HUES64 (cell line): ENCODE results near the gene C13orf46. TPM values are rescaled to one million over a fixed set of nuclear protein-coding genes. Genes with fewer than 3 reads are reported as not detected.
"Not testable (repeated sequence)": the region's sequence is repeated elsewhere in the genome, so short reads cannot be mapped to it uniquely, and the experiment has no call there.

Source experiments
- H3K27ac ChIP-seq: 2 replicates; pipeline ENCODE4 v1.7.0; 2013; ENCODE audit warnings: low read depth, low read length, inconsistent platforms
- H3K27me3 ChIP-seq: 2 replicates; pipeline ENCODE4 v1.6.1; 2013; ENCODE audit warnings: mild to moderate bottlenecking, low read length; ENCODE audit not compliant: insufficient read depth
- H3K36me3 ChIP-seq: 2 replicates; pipeline ENCODE4 v1.6.1; 2013; ENCODE audit warnings: mild to moderate bottlenecking, low read length; ENCODE audit not compliant: insufficient read depth
- H3K4me1 ChIP-seq: 2 replicates; pipeline ENCODE4 v1.6.1; 2013; ENCODE audit warnings: mild to moderate bottlenecking, low read length, moderate library complexity; ENCODE audit not compliant: insufficient read depth
- H3K4me3 ChIP-seq: 2 replicates; pipeline ENCODE4 v1.5.1; 2013; ENCODE audit warnings: mild to moderate bottlenecking, low read length, moderate library complexity
- H3K9ac ChIP-seq: 2 replicates; pipeline ENCODE4 v1.6.1; 2013; ENCODE audit warnings: mild to moderate bottlenecking, low read depth, low read length
- H3K9me3 ChIP-seq: 2 replicates; pipeline ENCODE4 v1.6.1; 2013; ENCODE audit warnings: low read depth, low read length; ENCODE audit not compliant: insufficient read depth
- WGBS: fragments of 150-250, 120-280 bp; methylation state at CpG from one replicate; pipeline ENCODE4 v1.1.7; 2013; ENCODE audit warnings: missing lambda C conversion rate; 5-methylcytosine and 5-hydroxymethylcytosine counted together
- polyA plus RNA-seq, 2 experiments: library from polyadenylated mRNA; stranded (reverse); fragments of 50-300 nt; gene quantifications; one replicate each; pipeline ENCODE4 v1.2.3, GENCODE V29; 2013

The C13orf46 gene
- not detected for polyA plus RNA-seq (2013, experiment 1 of 2)
- polyA plus RNA-seq (2013, experiment 2 of 2), result 0.06 TPM

DNA sequence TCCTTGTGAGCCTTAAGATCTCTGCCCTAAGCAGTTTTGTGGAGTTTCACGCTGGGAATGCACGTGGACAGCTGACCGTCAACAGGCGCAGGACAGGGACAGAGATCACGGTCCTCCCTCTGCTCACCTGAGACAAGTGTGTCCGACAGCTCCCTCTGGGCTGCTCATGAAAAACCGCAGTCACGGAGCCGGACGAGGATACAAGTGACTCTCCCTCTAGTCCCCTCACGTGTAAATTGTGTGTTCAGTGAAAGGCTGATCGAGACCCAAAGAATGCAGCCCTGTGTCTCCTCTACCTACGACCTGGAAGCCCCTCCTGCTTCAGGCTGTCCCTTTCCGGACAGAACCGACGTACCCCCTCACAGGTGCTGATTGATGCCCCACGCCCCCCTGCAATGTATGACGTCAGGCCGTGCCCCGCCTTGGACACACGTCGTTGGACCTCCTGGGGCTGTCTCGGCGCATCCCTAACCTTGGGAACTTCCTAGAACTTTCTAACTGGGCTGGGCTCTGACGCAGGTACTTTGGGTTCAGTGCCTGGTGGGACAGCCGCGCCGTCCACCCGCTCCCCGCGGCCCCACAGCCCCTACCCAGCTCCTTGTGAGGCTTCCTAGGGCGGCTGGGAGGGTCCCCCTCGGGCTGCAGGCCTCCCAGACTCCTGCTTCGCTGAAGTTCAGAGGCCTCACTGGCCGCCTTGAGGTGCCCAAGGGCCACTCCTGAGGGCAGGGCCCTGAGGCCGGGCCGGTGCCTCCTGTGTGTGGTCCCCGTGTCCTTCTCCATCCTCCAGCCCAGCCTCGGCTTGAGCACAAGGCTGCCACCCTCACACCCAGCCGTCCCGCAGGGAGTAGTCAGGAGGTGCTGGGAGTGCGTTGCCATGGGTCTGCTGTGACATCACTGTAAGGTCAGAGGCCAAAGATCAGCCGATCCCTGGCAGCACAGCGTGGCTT lies at the start of gene C13orf46:
Gene C13orf46 (minus strand): TSS at position 859 of the 947 bp plus-strand sequence. CDS start 79 bp downstream, at position 780.
- no peaks in the 10 kb centered on the region for H3K4me1 ChIP-seq
- no peaks in the 10 kb centered on the region for H3K27me3 ChIP-seq
- no peak within 1 kb of the TSS for H3K9ac ChIP-seq
- H3K4me3 ChIP-seq, result no peak within 1 kb of the TSS
- H3K27ac ChIP-seq, result no peak within 1 kb of the TSS
- 94% methylated on average over 44 of the region's 44 CpGs for WGBS
- no peaks in the 10 kb centered on the region for H3K9me3 ChIP-seq
- peaks cover 2% of the 10 kb centered on the region; the same call in 1 of the 2 replicates for H3K36me3 ChIP-seq

DNA sequence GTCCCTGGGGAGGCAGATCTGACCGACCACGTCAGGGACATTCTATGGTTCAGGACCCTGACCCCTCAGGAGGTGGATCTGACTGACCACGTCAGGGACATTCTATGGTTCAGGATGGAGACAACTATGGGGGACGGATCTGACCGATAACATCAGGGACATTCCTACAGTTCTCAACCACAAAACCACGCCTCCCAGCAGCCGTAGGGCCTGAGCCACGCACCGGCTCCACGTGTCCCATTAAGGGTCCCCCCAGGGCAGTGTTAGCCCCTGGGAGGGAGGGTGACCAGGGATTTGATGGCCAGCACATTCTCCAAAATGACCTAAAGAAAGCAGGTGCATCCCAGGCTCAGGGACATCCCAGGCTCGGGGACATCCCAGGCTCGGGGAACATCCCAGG lies 49.0 kb upstream of the C13orf46 start:
- no peak overlapping the region for H3K27ac ChIP-seq
- H3K27me3 ChIP-seq, result no peaks in the 10 kb centered on the region
- H3K9me3 ChIP-seq, result no peaks in the 10 kb centered on the region
- H3K36me3 ChIP-seq, result peaks cover 3% of the 10 kb centered on the region; the same call in 1 of the 2 replicates
- 93% methylated on average over 12 of the region's 12 CpGs for WGBS
- no peaks in the 10 kb centered on the region; the same call in 1 of the 2 replicates for H3K4me1 ChIP-seq
- H3K9ac ChIP-seq, result no peak overlapping the region
- no peak overlapping the region for H3K4me3 ChIP-seq

DNA sequence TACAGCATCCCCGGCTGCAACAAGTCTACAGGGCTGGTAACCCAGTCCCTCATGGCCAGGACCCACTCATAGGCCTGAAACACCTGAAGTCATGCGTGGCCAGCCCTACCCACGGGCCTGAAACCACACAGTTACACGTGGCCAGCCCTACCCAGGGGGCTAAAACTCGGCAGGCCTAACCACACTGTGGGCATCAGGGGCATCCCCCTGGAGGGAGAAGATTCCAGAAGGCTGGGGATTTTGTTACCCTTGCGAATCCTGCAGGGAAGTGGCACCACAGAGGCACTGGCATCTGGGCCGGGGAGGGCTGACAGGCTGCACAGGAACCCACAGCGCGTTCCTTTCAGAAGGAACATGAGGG lies 48.4 kb upstream of the C13orf46 start:
- Histone ChIP-seq H3K27ac (no peak overlapping the region), H3K4me1 (no peaks in the 10 kb centered on the region; the same call in 1 of the 2 replicates), H3K9ac (no peak overlapping the region), H3K27me3 (no peaks in the 10 kb centered on the region), H3K36me3 (no peaks in the 10 kb centered on the region; the same call in 1 of the 2 replicates), H3K9me3 (no peaks in the 10 kb centered on the region), H3K4me3 (no peak overlapping the region)
- 94% methylated on average over 9 of the region's 9 CpGs for WGBS

DNA sequence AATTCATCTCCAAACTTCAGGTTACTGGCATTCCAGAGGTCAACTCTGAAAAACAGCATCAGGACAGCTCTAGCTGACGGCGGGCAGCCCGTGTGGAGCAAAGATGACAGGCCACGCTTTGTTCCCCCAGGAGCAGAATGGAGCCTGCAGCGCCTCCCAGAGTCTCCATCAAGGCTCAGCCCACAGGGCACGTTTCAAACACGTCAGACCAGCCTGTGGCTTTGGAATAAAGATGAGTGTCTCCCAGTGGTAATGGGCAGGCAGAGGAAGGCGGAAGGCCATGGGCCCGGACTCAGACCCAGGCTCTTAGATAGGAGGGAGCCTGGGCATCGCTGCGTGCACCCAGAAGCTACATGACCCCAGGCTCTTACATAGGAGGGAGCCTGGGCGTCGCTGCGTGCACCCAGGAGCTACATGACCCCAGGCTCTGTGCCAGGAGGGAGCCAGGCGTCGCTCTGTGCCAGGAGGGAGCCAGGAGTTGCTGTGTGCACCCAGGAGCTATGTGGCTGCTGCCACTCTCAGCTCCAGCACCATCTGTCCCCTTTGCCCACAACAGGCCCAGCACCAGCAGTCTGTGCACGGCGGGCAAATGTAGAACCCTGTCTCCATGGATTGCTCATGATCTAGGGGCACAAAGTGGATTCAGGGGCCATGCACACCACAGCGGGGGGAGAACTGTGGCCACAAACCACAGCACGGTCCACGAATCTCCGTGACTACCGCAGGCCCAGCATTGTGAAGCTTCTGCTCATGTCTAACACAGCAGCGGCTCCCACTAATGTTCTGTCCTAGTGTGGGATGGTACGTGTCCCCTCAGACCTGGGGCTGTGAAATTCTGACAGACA lies 47.8 kb upstream of the C13orf46 start:
- H3K9me3 ChIP-seq, result no peaks in the 10 kb centered on the region
- no peaks in the 10 kb centered on the region for H3K27me3 ChIP-seq
- H3K4me3 ChIP-seq, result no peak overlapping the region
- no peaks in the 10 kb centered on the region; the same call in 1 of the 2 replicates for H3K4me1 ChIP-seq
- no peak overlapping the region for H3K9ac ChIP-seq
- 93% methylated on average over 25 of the region's 25 CpGs for WGBS
- H3K27ac ChIP-seq, result no peak overlapping the region
- peaks cover 2% of the 10 kb centered on the region for H3K36me3 ChIP-seq

DNA sequence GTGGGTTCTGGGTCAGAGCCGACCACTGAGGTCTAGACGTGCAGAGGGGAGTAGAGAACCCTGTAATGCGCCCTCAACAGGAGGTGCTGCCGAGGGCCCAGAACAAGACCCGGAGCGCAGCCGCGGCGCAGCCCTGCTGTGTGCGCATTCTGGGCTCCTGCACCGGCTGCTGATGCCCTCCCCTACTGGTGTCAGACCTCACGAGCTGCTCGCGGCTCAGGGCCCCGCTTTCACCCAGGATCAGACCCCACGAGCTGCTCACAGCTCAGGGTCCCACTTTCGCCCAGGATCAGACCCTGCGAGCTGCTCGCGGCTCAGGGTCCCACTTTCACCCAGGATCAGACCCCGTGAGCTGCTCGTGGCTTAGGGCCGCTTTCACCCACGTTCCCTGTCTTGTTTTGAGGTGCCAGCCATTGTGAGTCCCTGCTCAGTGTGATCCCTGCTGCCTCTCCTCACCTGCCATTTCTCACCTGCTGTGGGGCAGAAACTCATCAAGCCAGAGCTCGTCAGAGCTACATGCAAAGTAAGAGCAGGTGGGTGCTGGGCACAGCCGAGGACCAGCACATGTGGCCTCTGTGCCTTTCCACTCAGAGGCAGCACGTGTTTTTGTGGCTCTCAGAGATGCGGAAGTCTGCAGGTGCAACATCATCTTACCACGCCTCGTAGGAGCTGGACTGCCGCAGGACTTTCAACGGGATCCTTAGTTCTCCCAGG lies 47.0 kb upstream of the C13orf46 start:
- H3K9ac ChIP-seq, result no peak overlapping the region
- no peaks in the 10 kb centered on the region for H3K9me3 ChIP-seq
- no peak overlapping the region for H3K27ac ChIP-seq
- 94% methylated on average over 32 of the region's 32 CpGs for WGBS
- H3K27me3 ChIP-seq, result no peaks in the 10 kb centered on the region
- no peaks in the 10 kb centered on the region; the same call in 1 of the 2 replicates for H3K4me1 ChIP-seq
- H3K36me3 ChIP-seq, result peaks cover 4% of the 10 kb centered on the region
- H3K4me3 ChIP-seq, result no peak overlapping the region

DNA sequence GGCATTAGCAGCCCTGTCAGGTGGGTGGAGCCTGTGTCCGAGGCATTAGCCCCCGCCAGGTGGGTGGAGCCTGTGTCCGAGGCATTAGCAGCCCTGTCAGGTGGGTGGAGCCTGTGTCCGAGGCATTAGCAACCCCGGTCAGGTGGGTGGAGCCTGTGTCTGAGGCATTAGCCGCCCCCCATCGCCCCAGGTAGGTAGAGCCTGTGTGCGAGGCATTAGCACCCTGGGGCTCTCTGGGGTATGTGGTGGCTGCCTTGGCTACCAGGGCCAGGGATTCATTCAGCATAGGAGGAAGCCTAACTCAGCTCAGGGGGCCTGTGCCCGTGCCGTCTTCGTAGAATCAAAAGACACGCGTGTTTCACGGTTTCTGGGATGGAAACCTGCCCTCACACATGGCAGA lies 46.3 kb upstream of the C13orf46 start:
- H3K27me3 ChIP-seq, H3K9me3 ChIP-seq, H3K27ac ChIP-seq, H3K36me3 ChIP-seq, H3K9ac ChIP-seq, H3K4me3 ChIP-seq, H3K4me1 ChIP-seq: not testable (repeated sequence)
- 95% methylated on average over 14 of the region's 14 CpGs for WGBS

DNA sequence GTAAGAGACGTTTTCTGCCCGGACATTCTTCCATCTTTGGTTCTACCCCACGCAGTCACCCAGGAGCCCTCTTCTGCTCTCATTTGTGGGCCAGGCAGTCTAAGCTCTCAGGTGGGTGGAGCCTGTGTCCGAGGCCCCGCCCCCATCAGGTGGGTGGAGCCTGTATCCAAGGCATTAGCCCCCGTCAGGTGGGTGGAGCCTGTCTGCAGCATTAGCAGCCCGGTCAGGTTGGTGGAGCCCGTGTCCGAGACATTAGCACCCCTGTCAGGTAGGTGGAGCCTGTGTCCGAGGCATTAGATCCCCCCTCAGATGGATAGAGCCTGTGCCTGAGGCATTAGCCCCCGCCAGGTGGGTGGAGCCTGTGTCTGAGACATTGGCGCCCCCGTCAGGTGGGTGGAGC lies 45.5 kb upstream of the C13orf46 start:
- H3K9ac ChIP-seq, result no peak overlapping the region
- H3K36me3 ChIP-seq, result peaks cover 4% of the 10 kb centered on the region
- H3K27me3 ChIP-seq, result no peaks in the 10 kb centered on the region
- 93% methylated on average over 13 of the region's 13 CpGs for WGBS
- H3K4me1 ChIP-seq, result no peaks in the 10 kb centered on the region
- no peak overlapping the region for H3K4me3 ChIP-seq
- no peak overlapping the region for H3K27ac ChIP-seq
- no peaks in the 10 kb centered on the region for H3K9me3 ChIP-seq

DNA sequence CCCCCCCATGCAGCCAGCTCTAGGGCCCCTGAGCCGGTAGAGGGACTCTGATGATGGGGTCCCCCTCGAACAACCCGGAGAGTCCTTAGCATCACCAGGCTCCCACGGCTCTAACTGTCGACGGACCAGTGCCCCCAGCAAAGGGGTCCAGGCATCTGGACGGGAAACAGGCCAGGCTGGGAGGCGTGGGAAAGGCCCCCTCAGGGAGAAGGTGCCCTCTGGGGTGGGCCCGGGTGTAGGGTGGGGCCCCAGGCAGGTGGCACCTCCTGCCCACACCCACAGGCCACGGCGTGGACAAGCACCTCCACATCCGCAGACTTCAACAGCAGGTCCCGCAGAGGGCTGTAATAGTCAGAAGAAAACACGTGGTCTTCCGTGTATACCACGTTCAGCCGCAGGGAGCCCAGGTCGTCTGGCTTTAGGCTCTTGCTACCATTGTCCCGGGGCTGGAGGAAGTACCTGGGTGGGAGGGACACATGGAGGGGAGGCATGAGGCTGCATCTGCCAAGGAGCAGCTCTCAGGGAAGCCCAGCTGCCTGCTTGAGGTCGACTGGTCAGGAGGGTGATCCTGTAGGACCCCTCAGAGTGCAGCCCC lies 44.7 kb upstream of the C13orf46 start:
- Histone ChIP-seq H3K36me3 (peaks cover 4% of the 10 kb centered on the region), H3K4me1 (no peaks in the 10 kb centered on the region)
- 95% methylated on average over 20 of the region's 20 CpGs for WGBS

DNA sequence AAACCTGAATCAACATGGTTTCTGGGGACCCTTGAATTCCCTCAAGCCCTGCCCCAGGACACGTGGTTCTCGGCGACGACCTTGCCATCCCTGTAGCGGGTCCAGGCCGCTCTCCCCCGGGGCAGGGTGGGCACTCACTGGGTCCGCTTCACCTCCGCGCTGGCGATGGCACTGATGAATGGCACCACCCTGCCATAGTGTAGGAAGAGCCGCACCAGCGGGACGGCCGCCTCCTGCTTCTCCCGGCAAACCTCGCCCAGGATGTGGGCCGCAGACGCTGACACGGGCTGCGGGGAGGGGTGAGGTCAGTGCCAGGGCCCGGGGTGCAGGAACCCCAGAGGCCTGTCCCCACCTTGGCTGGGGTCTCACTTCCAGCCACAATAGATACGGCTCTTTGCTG lies 44.1 kb upstream of the C13orf46 start:
- Histone ChIP-seq H3K27me3 (no peaks in the 10 kb centered on the region), H3K36me3 (peaks cover 4% of the 10 kb centered on the region), H3K4me1 (no peaks in the 10 kb centered on the region), H3K9ac (no peak overlapping the region), H3K27ac (no peak overlapping the region), H3K4me3 (no peak overlapping the region), H3K9me3 (no peaks in the 10 kb centered on the region)
- WGBS, result 97% methylated on average over 23 of the region's 23 CpGs

More for the DNA sequence above, 44.7 kb upstream of the C13orf46 start:
- no peaks in the 10 kb centered on the region for H3K9me3 ChIP-seq
- no peak overlapping the region for H3K9ac ChIP-seq
- no peak overlapping the region for H3K4me3 ChIP-seq
- no peak overlapping the region for H3K27ac ChIP-seq
- H3K27me3 ChIP-seq, result no peaks in the 10 kb centered on the region

DNA sequence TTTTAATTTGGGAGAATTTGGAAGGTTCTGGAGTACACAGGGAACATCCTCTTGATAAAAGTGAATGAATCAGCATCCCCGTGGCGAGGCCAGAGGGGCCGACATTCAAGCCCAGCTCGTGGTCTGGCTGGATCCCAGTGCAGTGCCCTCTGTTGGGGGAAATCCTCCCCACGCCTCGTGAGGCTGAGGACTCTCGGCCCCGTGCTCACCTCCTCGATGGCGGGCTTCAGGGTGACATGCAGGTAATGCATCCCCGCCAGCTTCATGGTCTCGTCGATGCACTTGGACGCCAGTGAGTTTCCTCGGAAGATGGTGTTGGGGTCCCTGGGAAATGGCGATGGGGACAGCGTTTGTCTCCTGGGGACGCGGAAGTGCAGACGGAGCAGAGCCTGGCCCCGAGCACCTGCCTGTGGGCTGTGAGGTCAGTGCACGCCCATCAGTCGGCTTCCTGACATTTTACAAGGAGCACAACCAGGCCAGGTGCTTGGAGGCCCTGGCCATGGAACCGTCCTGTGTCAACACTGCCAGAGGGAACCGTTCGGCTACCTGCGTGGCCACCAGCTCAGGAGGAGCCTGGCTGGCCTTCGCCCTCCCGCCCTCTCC lies 43.3 kb upstream of the C13orf46 start:
- no peaks in the 10 kb centered on the region for H3K27me3 ChIP-seq
- no peak overlapping the region for H3K27ac ChIP-seq
- no peaks in the 10 kb centered on the region for H3K9me3 ChIP-seq
- H3K4me1 ChIP-seq, result no peaks in the 10 kb centered on the region
- peaks cover 4% of the 10 kb centered on the region for H3K36me3 ChIP-seq
- no peak overlapping the region for H3K9ac ChIP-seq
- 91% methylated on average over 29 of the region's 29 CpGs for WGBS
- H3K4me3 ChIP-seq, result no peak overlapping the region
